Tibial nerve (tissue), 4 donors: ENCODE results near the gene OR5H2. TPM values are rescaled to one million over a fixed set of nuclear protein-coding genes. Genes with fewer than 3 reads are reported as not detected.
A peak's percentile ranks its signal among the peaks of the same experiment; 100 is the strongest.

Source experiments
- DNase-seq, 2 donors: peaks; one replicate each; pipeline ENCODE4 v3.0.0-alpha.2; 2019; ENCODE audit warnings: low spot score in 2 of 2
- H3K27ac ChIP-seq, 4 donors: fragments of 200-600 bp; sonication (generic) in 3 of 4; one replicate each; pipeline ENCODE4 v1.5.1; 2017 to 2019; ENCODE audit warnings: mild to moderate bottlenecking in 1 of 4
- H3K27me3 ChIP-seq, 2 donors: fragments of 200-600 bp; sonication (generic) in 1 of 2; one replicate each; pipeline versions ENCODE4 v1.5.1 to v1.6.0; 2017 to 2019
- H3K36me3 ChIP-seq, 3 donors: fragments of 200-600 bp; sonication (generic); one replicate each; pipeline ENCODE4 v1.5.1; 2018 to 2019
- H3K4me1 ChIP-seq, 4 donors: fragments of 200-600 bp; sonication (generic) in 3 of 4; one replicate each; pipeline ENCODE4 v1.5.1; 2017 to 2019
- H3K4me3 ChIP-seq, 4 donors: fragments of 200-600 bp; sonication (generic) in 3 of 4; one replicate each; pipeline ENCODE4 v1.5.1; 2017 to 2019; ENCODE audit warnings: mild to moderate bottlenecking in 1 of 4, moderate library complexity in 1 of 4
- H3K9me3 ChIP-seq, 4 donors: fragments of 200-600 bp; sonication (generic) in 3 of 4; one replicate each; pipeline ENCODE4 v1.5.1; 2017 to 2019
- EP300 ChIP-seq, 2 donors: sonication (generic); formaldehyde crosslinking; IDR thresholded peaks; one replicate each; pipeline ENCODE4 v1.6.1; 2017; ENCODE audit warnings: antibody characterized with exemption in 2 of 2, mild to moderate bottlenecking in 1 of 2
- POLR2A ChIP-seq, 2 donors: fragments of 450-650 bp; IDR thresholded peaks; one replicate each; pipeline ENCODE4 v1.6.1; 2017; ENCODE audit warnings: antibody characterized with exemption in 2 of 2, mild to moderate bottlenecking in 2 of 2, moderate library complexity in 2 of 2
- WGBS, 2 donors: methylation state at CpG; one replicate each; pipeline ENCODE4 v1.1.5; 2018; 5-methylcytosine and 5-hydroxymethylcytosine counted together
- total RNA-seq, 4 donors: library from RNA; depleted of rRNA; stranded (reverse); fragments of >200 nt; gene quantifications; one replicate each; pipeline ENCODE4 v1.1.0, GENCODE V29; 2016
- TF ChIP-seq, protein P1 (sequence below), 5 experiments: fragments of 200-600 bp in 3 of 5; fragments of 450-650 bp in 2 of 5; sonication (generic) in 3 of 5; IDR thresholded peaks; one replicate each; pipeline ENCODE4 v1.5.1; 2016 to 2019; ENCODE audit warnings: antibody characterized with exemption in 5 of 5, mild to moderate bottlenecking in 3 of 5, moderate library complexity in 2 of 5

The OR5H2 gene
- total RNA-seq, 4 donors from 2014 or later, result not detected

GRCh38 chr3:98328933-98329332 lies 46.6 kb downstream of the OR5H2 start:
- H3K4me1 ChIP-seq, result peaks cover 0 to 9% (median 0%) of the 10 kb centered on the region in 4 donors
- DNase-seq, result no peak
- no peak overlapping the region for H3K27ac ChIP-seq
- no peaks in the 10 kb centered on the region for H3K36me3 ChIP-seq
- H3K27me3 ChIP-seq, result peaks cover 0 to 3% of the 10 kb centered on the region in 2 donors
- TF ChIP-seq POLR2A (IDR thresholded peaks at IDR 0.05), result no peak
- TF ChIP-seq, protein P1, sequence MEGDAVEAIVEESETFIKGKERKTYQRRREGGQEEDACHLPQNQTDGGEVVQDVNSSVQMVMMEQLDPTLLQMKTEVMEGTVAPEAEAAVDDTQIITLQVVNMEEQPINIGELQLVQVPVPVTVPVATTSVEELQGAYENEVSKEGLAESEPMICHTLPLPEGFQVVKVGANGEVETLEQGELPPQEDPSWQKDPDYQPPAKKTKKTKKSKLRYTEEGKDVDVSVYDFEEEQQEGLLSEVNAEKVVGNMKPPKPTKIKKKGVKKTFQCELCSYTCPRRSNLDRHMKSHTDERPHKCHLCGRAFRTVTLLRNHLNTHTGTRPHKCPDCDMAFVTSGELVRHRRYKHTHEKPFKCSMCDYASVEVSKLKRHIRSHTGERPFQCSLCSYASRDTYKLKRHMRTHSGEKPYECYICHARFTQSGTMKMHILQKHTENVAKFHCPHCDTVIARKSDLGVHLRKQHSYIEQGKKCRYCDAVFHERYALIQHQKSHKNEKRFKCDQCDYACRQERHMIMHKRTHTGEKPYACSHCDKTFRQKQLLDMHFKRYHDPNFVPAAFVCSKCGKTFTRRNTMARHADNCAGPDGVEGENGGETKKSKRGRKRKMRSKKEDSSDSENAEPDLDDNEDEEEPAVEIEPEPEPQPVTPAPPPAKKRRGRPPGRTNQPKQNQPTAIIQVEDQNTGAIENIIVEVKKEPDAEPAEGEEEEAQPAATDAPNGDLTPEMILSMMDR (IDR thresholded peaks at IDR 0.05), result no peak
- no peak for TF ChIP-seq EP300 (IDR thresholded peaks at IDR 0.05)
- no peak overlapping the region for H3K4me3 ChIP-seq
- no peaks in the 10 kb centered on the region for H3K9me3 ChIP-seq
- 14 to 79% methylated on average over 1 to 4 of the region's 5 CpGs for WGBS, 2 donors

- DNase-seq, result peak in 1 of 2 donors; percentile 44
- Histone ChIP-seq H3K27ac (no peak overlapping the region), H3K36me3 (no peaks in the 10 kb centered on the region), H3K27me3 (peaks cover 0 to 3% of the 10 kb centered on the region in 2 donors), H3K4me1 (peaks cover 0 to 9% (median 0%) of the 10 kb centered on the region in 4 donors), H3K9me3 (no peaks in the 10 kb centered on the region), H3K4me3 (no peak overlapping the region)
- 11 to 14% methylated on average over 6 of the region's 6 CpGs for WGBS, 2 donors
- no peak for TF ChIP-seq EP300 (IDR thresholded peaks at IDR 0.05)
- TF ChIP-seq, protein P1 (IDR thresholded peaks at IDR 0.05), result peak; percentile 40 to 71 (median 55)
These were observed 47.3 kb downstream of the OR5H2 start for GRCh38 chr3:98329392-98330124.

DNA sequence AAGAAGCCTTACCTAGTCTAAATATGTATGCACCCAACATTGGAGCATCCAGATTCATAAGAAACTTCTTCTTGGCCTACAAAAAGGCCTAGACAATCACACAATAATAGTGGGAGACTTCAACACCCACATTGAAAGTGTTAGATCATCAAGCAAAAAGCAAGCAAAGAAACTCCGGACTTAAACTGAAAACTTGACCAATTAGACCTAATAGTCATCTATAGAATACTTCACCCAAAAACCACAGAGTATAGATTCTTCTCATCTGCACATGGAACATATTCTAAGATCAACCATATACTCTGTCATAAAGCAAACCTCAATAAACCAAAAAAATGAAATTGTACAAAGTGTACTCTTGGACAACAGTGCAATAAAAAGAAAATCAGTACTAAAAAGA lies 49.0 kb downstream of the OR5H2 start:
- H3K27ac ChIP-seq, result no peak overlapping the region
- no peak for DNase-seq
- H3K9me3 ChIP-seq, result no peaks in the 10 kb centered on the region
- TF ChIP-seq, protein P1 (IDR thresholded peaks at IDR 0.05), result no peak
- no peak for TF ChIP-seq EP300 (IDR thresholded peaks at IDR 0.05)
- no peak for TF ChIP-seq POLR2A (IDR thresholded peaks at IDR 0.05)
- no peak overlapping the region for H3K4me3 ChIP-seq
- peaks cover 0 to 3% of the 10 kb centered on the region in 2 donors for H3K27me3 ChIP-seq
- 78 to 92% methylated on average over 1 of the region's 1 CpG for WGBS, 2 donors
- H3K4me1 ChIP-seq, result no peaks in the 10 kb centered on the region
- no peaks in the 10 kb centered on the region for H3K36me3 ChIP-seq

Other genes with a start within 250 kb of the OR5H2 start
- not detected for gene GABRR3, start 247.2 kb upstream of the OR5H2 start, total RNA-seq
- not detected for gene OR5AC2, start 195.3 kb upstream of the OR5H2 start, total RNA-seq
- gene OR5H1, start 151.8 kb upstream of the OR5H2 start, total RNA-seq, result not detected
- gene OR5H14, start 135.0 kb upstream of the OR5H2 start, total RNA-seq, result not detected
- gene OR5H15, start 115.8 kb upstream of the OR5H2 start, total RNA-seq, result not detected
- gene OR5H6, start 18.3 kb upstream of the OR5H2 start, total RNA-seq, result not detected
- not detected for gene OR5K4, start 71.3 kb downstream of the OR5H2 start, total RNA-seq
- not detected for gene OR5K3, start 108.2 kb downstream of the OR5H2 start, total RNA-seq
- gene OR5K1, start 180.7 kb downstream of the OR5H2 start, total RNA-seq, result not detected
- not detected for gene OR5K2, start 215.2 kb downstream of the OR5H2 start, total RNA-seq
- gene CLDND1, start 240.4 kb downstream of the OR5H2 start, total RNA-seq, result 100 to 1,000 TPM; 106 to 191 (median 172) TPM
- not detected for gene GPR15, start 249.5 kb downstream of the OR5H2 start, total RNA-seq